CD4-positive, alpha-beta T cell (primary cell): Measurements from ENCODE around the gene SOX15. TPM values are rescaled to one million over a fixed set of nuclear protein-coding genes. Genes with fewer than 3 reads are reported as not detected.

Source experiments
- ATAC-seq: fragments of 200-7000 bp; cut with Tn5 transposase; one replicate; pipeline ENCODE4 v1.10.0; 2022; ENCODE audit warnings: mild to moderate bottlenecking; ENCODE audit not compliant: poor library complexity
- CTCF ChIA-PET: fragments of 350-600 bp; sonication (Branson Sonifier 250); formaldehyde crosslinking; loops from one replicate; lab custom pipeline; 2021; ENCODE audit warnings: antibody characterized with exemption, inconsistent platforms; lab: Charles Lee
- POLR2A ChIA-PET: fragments of 350-600 bp; sonication (Branson Sonifier 250); formaldehyde crosslinking; loops from one replicate; lab custom pipeline; 2021; ENCODE audit warnings: antibody characterized with exemption, inconsistent platforms; lab: Charles Lee
- DNase-seq, 14 experiments: peaks; one replicate each; pipeline ENCODE4 v3.0.0-alpha.2; 2013 to 2020; ENCODE audit warnings: mixed read lengths in 2 of 14
- H3K27ac ChIP-seq, 2 donors: one replicate each; pipeline versions ENCODE4 v1.5.1 to v1.7.0; 2013; ENCODE audit warnings: low read length in 2 of 2, low read depth in 1 of 2, mild to moderate bottlenecking in 1 of 2
- H3K27me3 ChIP-seq, 2 experiments: 1 replicate in 1 of 2; 2 replicates in 1 of 2; pipeline versions ENCODE4 v1.6.1 to v1.7.0; 2013; ENCODE audit warnings: low read length in 2 of 2, control low read depth in 1 of 2, mild to moderate bottlenecking in 1 of 2, moderate library complexity in 1 of 2; ENCODE audit not compliant: insufficient read depth in 2 of 2, control insufficient read depth in 1 of 2
- H3K36me3 ChIP-seq: one replicate; pipeline ENCODE4 v1.6.1; 2013; ENCODE audit warnings: low read length, control low read depth; ENCODE audit not compliant: insufficient read depth
- H3K4me1 ChIP-seq: one replicate; pipeline ENCODE4 v1.6.1; 2013; ENCODE audit warnings: low read length, control low read depth; ENCODE audit not compliant: insufficient read depth
- H3K4me3 ChIP-seq: one replicate; pipeline ENCODE4 v1.5.1; 2013; ENCODE audit warnings: mild to moderate bottlenecking, low read length, moderate library complexity
- H3K9me3 ChIP-seq, 2 experiments: 1 replicate in 1 of 2; 2 replicates in 1 of 2; pipeline versions ENCODE4 v1.6.1 to v1.7.0; 2013; ENCODE audit warnings: low read length in 2 of 2, mild to moderate bottlenecking in 2 of 2, control low read depth in 1 of 2, moderate library complexity in 1 of 2; ENCODE audit not compliant: control insufficient read depth in 1 of 2, insufficient read depth in 1 of 2
- H3K27ac Mint-ChIP-seq: one replicate; pipeline ENCODE4 v1.8.0; 2020; ENCODE audit warnings: mixed read lengths
- H3K27me3 Mint-ChIP-seq: one replicate; pipeline ENCODE4 v1.8.0; 2021; ENCODE audit warnings: mixed read lengths
- H3K36me3 Mint-ChIP-seq: one replicate; pipeline ENCODE4 v1.8.0; 2021; ENCODE audit warnings: low read depth, mixed read lengths
- H3K4me1 Mint-ChIP-seq: one replicate; pipeline ENCODE4 v1.8.0; 2021; ENCODE audit warnings: low read depth, mixed read lengths
- H3K4me3 Mint-ChIP-seq: one replicate; pipeline ENCODE4 v1.8.0; 2020; ENCODE audit warnings: mild to moderate bottlenecking, mixed read lengths
- H3K9me3 Mint-ChIP-seq: one replicate; pipeline ENCODE4 v1.8.0; 2020; ENCODE audit warnings: mixed read lengths
- intact Hi-C, 2 experiments: fragments of 100-400 bp; cut with DNase I in 1 of 2; cut with micrococcal nuclease in 1 of 2; formaldehyde crosslinking; loops; one replicate each; pipeline versions ENCODE4 v1.15.1 to v1.9.0; 2023 to 2025; cut with DNase I, micrococcal nuclease
- total RNA-seq, 174 experiments: library from RNA in 2 of 174; stranded (reverse) in 2 of 174; gene quantifications; one replicate each; pipeline ENCODE4 v1.2.3 and lab custom pipeline; 2021 to 2026
- TF ChIP-seq, protein P1 (sequence below): fragments of 200-600 bp; IDR thresholded peaks from one replicate; pipeline ENCODE4 v1.8.0; 2022; ENCODE audit warnings: antibody characterized with exemption, mild to moderate bottlenecking

The SOX15 gene
- total RNA-seq, 2 experiments from 2014 or later = 0.30 TPM; not detected in 1

- Mint-ChIP-seq H3K4me3 (peak overlapping the region; percentile 67), H3K4me1 (peaks cover 81% of the 10 kb centered on the region), H3K36me3 (peaks cover 73% of the 10 kb centered on the region), H3K27ac (peak overlapping the region; percentile 79), H3K9me3 (no peaks in the 10 kb centered on the region), H3K27me3 (no peaks in the 10 kb centered on the region)
- no peaks in the 10 kb centered on the region for H3K27me3 ChIP-seq
- ChIA-PET POLR2A (interaction anchor here (0.6 to 2.6 kb wide), 6 partner anchors 19 to 276 kb away, joined by 3 to 14 read pairs (median 4); partner anchors contain the start of genes TP53 and ZBTB4), CTCF (interaction anchor here (0.8 to 1.6 kb wide), 3 partner anchors 9 to 108 kb away, joined by 3 to 11 read pairs (median 3); no protein-coding TSS in a partner anchor)
- H3K36me3 ChIP-seq = peaks cover 45% of the 10 kb centered on the region
- peak overlapping the region; percentile 41 for H3K4me3 ChIP-seq
- H3K27ac ChIP-seq = peak overlapping the region in 1 of 2 donors; percentile 67
- peaks cover 78% of the 10 kb centered on the region for H3K4me1 ChIP-seq
- H3K9me3 ChIP-seq = peaks cover 0 to 5% of the 10 kb centered on the region in 2 experiments
- intact Hi-C loops = loop anchor here (5.0 to 10.0 kb wide), 2 partner anchors 107 to 535 kb away; partner anchors contain the start of genes SLC16A11 (in 1 of the 2), TP53 (in 1 of the 2) and WRAP53 (in 1 of the 2)
- DNase-seq (peak in 2 of 14 experiments; percentile 36 to 42), ATAC-seq (no peak)
- TF ChIP-seq, protein P1, sequence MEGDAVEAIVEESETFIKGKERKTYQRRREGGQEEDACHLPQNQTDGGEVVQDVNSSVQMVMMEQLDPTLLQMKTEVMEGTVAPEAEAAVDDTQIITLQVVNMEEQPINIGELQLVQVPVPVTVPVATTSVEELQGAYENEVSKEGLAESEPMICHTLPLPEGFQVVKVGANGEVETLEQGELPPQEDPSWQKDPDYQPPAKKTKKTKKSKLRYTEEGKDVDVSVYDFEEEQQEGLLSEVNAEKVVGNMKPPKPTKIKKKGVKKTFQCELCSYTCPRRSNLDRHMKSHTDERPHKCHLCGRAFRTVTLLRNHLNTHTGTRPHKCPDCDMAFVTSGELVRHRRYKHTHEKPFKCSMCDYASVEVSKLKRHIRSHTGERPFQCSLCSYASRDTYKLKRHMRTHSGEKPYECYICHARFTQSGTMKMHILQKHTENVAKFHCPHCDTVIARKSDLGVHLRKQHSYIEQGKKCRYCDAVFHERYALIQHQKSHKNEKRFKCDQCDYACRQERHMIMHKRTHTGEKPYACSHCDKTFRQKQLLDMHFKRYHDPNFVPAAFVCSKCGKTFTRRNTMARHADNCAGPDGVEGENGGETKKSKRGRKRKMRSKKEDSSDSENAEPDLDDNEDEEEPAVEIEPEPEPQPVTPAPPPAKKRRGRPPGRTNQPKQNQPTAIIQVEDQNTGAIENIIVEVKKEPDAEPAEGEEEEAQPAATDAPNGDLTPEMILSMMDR = no peak
Observed at GRCh38 chr17:7579834-7580603, 9.9 kb downstream of the SOX15 start.

GRCh38 chr17:7579001-7579833 lies 10.7 kb downstream of the SOX15 start, which contains the start of gene CD68:
Gene CD68, plus strand, starts transcription at chr17:7579638. Its CDS starts 40 bp downstream, at chr17:7579678.
- peaks cover 53% of the 10 kb centered on the region for H3K36me3 ChIP-seq
- Mint-ChIP-seq H3K27ac (peak within 1 kb of the TSS; percentile 79), H3K4me1 (peaks cover 82% of the 10 kb centered on the region), H3K36me3 (peaks cover 77% of the 10 kb centered on the region), H3K4me3 (peak within 1 kb of the TSS; percentile 67), H3K27me3 (no peaks in the 10 kb centered on the region), H3K9me3 (no peaks in the 10 kb centered on the region)
- ChIA-PET CTCF (interaction anchor here (1.3 to 1.6 kb wide), 2 partner anchors 10 to 18 kb away, joined by 3 to 11 read pairs; no protein-coding TSS in a partner anchor), POLR2A (interaction anchor here (0.6 to 2.6 kb wide), 3 partner anchors 100 to 276 kb away, joined by 3 to 14 read pairs (median 6); partner anchors contain the start of genes TP53 and ZBTB4)
- DNase-seq (peak in 8 of 14 experiments; percentile 23 to 80 (median 58)), ATAC-seq (peak; percentile 6)
- H3K27ac ChIP-seq = peak within 1 kb of the TSS; percentile 34 to 67
- intact Hi-C loops = no loop called here
- H3K4me3 ChIP-seq = peak within 1 kb of the TSS; percentile 41
- peaks cover 0 to 5% of the 10 kb centered on the region in 2 experiments for H3K9me3 ChIP-seq
- H3K4me1 ChIP-seq = peaks cover 78% of the 10 kb centered on the region
- H3K27me3 ChIP-seq = no peaks in the 10 kb centered on the region
- TF ChIP-seq, protein P1 = no peak
